HG03469 (cell line): ENCODE data around the gene LPIN2.
A peak's percentile ranks its signal among the peaks of the same experiment; 100 is the strongest.
"Not testable (repeated sequence)": the region's sequence is repeated elsewhere in the genome, so short reads cannot be mapped to it uniquely, and the experiment has no call there.

ENCODE experiments used
- ATAC-seq: cut with Tn5 transposase; IDR thresholded peaks from one replicate; pipeline ENCODE4 v1.9.1; 2021; ENCODE audit warnings: mild to moderate bottlenecking, moderate library complexity, moderate number of reproducible peaks; ENCODE audit not compliant: unreplicated experiment

LPIN2 gene, protein sequence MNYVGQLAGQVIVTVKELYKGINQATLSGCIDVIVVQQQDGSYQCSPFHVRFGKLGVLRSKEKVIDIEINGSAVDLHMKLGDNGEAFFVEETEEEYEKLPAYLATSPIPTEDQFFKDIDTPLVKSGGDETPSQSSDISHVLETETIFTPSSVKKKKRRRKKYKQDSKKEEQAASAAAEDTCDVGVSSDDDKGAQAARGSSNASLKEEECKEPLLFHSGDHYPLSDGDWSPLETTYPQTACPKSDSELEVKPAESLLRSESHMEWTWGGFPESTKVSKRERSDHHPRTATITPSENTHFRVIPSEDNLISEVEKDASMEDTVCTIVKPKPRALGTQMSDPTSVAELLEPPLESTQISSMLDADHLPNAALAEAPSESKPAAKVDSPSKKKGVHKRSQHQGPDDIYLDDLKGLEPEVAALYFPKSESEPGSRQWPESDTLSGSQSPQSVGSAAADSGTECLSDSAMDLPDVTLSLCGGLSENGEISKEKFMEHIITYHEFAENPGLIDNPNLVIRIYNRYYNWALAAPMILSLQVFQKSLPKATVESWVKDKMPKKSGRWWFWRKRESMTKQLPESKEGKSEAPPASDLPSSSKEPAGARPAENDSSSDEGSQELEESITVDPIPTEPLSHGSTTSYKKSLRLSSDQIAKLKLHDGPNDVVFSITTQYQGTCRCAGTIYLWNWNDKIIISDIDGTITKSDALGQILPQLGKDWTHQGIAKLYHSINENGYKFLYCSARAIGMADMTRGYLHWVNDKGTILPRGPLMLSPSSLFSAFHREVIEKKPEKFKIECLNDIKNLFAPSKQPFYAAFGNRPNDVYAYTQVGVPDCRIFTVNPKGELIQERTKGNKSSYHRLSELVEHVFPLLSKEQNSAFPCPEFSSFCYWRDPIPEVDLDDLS

GRCh38 chr18:3013024-3013804 is at the start of gene LPIN2:
Gene LPIN2 (minus strand): TSS chr18:3013144. CDS start chr18:2960840, 52,304 bp downstream.
- peak; percentile 83 for ATAC-seq

DNA sequence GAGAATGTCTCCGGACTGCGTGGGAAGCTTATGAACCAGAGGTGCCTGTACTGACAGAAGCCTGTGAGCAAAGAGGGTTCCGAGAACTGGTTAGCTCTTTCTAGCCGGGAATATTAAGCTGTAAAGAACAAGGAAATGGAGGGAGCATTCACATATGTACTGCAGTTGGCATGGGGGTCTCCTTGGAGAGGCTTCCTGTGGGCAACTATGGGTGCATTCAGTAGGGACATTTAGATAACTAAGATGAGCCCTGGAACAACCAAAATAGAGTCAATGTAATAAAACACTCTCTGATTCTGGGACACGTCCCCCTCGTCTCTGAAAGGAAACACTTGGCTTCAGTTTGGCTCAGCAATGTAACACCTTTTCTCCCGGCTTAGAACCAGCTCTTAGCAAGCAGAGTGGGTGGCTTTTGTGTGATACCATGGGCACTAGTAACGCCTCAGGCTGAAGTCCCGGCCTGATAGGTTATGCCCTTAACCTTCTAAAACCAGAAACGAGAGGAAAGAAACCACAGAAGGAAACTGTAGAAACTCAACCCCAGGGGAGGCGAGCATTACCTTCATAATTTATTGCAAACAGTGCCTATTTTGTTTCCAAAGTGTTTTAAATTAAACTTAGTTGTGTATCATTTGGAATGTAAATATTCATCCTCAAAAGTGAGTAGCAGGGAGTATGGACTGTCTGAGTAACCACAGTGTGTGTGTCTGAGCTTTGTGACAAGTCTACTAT is 48.8 kb upstream of the LPIN2 start:
- no peak for ATAC-seq

DNA sequence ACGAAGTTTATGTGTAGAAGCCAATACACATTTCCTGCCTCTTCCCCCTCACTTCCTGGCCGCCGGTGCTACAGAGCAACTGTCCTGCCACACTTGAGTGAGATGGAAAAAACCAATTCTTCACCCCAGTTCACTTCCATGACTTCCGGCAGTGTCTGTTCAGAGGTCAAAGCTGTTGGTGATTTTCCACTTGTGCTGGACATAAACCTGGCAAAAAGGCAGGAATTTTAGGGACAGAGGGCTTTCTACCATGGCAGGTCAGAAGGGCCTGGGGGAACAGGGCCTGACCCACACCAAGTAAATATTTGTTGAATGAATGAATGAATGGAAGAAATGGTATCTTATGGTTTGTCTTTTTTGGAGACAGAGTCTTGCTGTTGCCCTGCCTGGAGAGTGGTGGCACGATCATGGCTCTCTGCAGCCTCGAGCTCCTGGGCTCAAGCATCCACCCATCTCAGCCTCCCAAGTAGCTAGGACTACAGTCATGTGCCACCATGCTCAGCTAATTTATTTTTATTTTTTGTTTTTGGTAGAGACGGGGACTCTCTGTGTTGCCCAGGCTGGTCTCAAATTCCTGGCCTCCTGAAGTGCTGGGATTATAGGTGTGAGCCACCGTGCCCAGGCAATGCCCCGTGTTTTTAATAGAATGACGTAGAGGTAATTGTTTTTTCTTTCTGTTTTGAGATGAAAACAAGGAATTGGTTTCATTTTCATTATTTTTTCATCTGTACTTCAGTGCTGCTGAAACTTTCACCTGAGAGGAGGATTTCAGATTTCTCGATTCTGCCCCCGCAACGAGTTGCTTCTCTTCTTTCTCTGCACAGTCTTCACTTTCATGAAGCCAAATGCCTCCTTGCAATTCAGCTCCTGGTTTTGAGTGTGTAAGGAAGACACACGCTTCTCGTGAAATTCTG is 48.0 kb upstream of the LPIN2 start:
- ATAC-seq = no peak

DNA sequence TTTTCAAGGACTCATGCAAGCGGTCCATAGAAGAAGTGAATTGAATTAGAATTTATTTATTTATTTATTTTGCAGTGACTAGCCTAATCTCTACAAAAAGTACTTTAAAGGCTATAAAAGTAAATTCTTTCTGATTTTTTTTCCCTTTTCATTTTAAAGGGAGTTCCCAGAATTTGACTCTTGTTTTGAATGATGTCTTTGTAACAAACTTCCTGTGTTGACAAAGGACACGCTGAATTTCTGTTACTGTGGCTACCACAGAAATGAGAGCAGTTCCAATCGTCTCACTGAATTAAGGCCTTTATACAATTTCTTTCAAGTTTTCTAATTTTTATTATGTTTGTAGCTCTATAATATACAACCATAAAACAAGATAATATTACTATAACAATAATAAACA is 46.3 kb upstream of the LPIN2 start:
- ATAC-seq = no peak

DNA sequence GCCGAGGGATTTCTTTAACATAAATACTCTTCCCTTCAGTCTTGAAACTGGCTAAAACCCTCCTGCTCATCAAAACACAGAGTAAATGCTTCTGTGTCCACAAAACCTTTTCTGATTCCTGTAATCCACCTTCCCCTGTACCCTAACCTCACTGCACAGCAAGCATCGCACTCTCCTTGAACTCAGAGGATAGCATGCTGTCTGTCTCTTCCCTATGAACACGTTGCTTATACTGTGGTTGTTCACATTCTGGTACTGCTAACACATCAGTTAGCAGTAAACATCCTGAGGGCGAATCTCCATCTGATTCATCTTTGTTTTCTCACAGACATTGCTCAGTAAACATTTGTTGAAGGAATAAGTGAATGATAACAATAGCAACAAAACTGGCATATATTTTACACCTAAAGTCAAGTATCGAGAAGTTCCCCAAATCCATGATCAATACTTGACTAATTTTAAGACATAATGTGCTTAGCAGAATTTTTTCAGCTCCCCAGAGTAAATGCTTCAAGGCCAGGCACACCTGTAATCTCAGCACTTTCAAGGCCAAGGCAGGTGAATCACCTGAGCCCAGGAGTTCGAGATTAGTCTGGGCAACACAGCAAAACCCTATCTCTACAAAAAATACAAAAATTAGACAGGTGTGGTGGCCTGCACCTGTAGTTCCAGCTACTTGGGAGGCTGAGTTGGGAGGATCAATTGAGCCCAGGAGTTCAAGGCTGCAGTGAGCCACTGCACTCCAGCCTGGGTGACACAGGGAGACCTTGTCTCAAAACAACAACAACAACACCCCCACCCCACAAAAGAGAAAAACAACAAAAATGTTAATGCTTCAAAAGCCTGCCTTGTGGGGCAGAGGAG is 45.6 kb upstream of the LPIN2 start:
- no peak for ATAC-seq

- ATAC-seq = no peak
Observed at GRCh38 chr18:3057526-3057925, 44.6 kb upstream of the LPIN2 start.

DNA sequence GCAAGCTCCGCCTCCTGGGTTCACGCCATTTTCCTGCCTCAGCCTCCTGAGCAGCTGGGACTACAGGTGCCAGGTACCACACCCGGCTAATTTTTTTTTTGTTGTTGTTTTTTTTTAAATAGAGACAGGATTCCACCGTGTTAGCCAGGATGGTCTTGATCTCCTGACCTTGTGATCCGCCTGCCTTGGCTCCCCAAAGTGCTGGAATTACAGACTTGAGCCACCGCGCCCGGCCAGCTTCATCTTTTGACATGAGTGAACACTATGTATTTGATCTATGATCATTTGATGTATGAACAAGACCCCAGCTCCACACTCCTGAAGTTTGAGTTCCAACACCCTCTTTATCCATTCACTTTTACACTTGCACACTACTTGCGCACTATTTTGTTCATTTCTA is 43.4 kb upstream of the LPIN2 start:
- no peak for ATAC-seq

DNA sequence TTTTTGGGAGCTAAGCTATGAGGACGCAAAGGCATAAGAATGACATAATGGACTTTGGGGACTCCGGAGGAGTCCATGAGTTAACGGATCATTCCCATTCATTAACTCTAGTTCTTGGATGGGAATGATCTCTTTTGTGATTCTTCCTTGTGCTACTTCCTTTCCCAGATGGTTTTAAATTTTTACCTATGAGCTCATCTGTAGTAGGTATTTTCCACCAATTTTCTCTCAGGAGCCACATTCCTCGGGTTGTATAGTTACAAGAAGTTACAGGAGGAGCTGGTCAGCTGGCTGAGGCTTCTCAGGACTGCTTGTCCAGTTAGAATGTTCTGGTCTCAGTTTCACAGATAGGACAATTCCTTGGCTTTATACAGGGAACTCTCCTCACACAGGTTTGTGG is 42.9 kb upstream of the LPIN2 start:
- no peak for ATAC-seq

- no peak for ATAC-seq
Observed at GRCh38 chr18:3055186-3055728, 42.3 kb upstream of the LPIN2 start.

GRCh38 chr18:3054780-3055179 is 41.8 kb upstream of the LPIN2 start:
- ATAC-seq = no peak

- ATAC-seq = no peak
Observed at GRCh38 chr18:3054214-3054613, 41.3 kb upstream of the LPIN2 start.

GRCh38 chr18:3053081-3053480 is 40.1 kb upstream of the LPIN2 start:
- no peak for ATAC-seq

GRCh38 chr18:3052411-3052758 is 39.4 kb upstream of the LPIN2 start:
- ATAC-seq = no peak

DNA sequence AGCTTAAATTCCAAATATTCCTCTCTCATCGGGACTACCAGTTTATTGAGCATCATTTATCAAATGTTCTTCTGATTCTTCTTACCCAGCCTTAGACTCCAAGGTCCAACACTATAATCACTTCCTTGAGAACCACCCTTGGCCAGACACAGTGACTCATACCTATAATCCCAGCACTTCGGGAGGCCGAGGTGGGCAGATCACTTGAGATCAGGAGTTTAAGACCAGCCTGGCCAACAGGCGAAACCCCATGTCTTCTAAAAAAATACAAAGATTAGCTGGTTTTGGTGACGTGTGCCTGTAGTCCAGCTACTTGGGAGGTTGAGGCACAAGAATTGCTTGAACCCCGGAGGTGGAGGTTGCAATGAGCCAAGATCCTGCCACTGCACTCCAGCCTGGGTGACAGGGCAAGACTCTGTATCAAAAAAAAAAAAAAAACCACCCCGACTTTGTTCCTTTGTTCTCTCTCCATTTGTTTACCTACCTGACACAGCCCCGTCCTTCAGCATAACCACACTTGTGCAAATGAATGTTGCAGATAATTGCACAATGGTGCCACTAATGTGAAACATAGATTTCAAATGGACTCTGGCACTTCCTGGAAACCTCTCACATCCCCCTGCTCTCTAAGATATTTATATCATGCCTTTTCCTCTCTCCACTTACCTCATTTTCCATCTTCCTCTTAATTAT is 38.9 kb upstream of the LPIN2 start:
- ATAC-seq = no peak

- ATAC-seq = not testable (repeated sequence)
Observed at GRCh38 chr18:3049897-3050454, 37.0 kb upstream of the LPIN2 start.

- ATAC-seq = no peak
Observed at GRCh38 chr18:3048820-3049349, 35.9 kb upstream of the LPIN2 start.

DNA sequence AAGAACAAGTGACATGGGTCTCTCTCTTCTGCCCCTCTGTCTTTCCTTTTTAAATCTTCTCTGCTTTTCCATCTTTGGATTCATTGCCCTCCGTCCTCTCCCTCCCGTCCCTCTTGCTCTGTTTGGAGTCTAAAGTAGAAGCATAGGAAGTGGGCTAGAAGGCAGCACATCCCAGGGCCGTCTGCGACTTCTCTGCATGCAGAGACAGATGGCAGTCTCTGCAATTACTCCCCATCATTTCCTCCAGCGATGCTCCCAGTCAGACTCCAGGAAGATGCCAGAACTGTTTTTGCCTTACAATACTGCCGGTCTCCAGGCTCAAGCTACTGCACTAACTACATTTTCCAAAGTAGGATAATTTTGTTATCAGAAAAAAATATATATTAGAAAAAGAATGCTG is 35.2 kb upstream of the LPIN2 start:
- ATAC-seq = no peak
